ENCODE data around the gene MICAL3.

DNA sequence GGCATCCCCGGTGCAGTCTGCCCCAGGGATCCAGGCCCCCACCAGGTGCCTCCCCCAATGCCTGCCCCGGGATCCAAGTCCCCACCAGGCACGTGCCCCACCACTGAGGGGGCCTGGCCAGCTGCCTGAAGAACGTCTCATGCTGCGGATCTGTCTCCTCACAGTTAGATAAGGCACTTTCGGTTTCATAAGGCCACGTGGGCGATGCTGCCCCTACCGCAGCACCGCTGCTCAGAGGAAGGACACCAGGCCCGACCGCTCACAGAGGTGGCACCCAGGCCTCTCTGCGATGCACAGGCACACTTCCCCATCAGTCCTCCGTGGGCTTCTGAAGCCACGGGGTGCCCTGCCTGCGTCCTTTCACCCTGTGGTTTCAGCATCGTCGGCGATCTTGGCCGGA lies 182.0 kb downstream of the MICAL3 start:
- TF ChIP-seq, protein P1, sequence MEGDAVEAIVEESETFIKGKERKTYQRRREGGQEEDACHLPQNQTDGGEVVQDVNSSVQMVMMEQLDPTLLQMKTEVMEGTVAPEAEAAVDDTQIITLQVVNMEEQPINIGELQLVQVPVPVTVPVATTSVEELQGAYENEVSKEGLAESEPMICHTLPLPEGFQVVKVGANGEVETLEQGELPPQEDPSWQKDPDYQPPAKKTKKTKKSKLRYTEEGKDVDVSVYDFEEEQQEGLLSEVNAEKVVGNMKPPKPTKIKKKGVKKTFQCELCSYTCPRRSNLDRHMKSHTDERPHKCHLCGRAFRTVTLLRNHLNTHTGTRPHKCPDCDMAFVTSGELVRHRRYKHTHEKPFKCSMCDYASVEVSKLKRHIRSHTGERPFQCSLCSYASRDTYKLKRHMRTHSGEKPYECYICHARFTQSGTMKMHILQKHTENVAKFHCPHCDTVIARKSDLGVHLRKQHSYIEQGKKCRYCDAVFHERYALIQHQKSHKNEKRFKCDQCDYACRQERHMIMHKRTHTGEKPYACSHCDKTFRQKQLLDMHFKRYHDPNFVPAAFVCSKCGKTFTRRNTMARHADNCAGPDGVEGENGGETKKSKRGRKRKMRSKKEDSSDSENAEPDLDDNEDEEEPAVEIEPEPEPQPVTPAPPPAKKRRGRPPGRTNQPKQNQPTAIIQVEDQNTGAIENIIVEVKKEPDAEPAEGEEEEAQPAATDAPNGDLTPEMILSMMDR (IDR thresholded peaks at IDR 0.05; ENCODE audit: low read length), result no peak
- TF ChIP-seq EZH2phosphoT487 (IDR thresholded peaks at IDR 0.05; ENCODE audit: low read length), result no peak

Data from MM.1S (cell line).